ENCODE data around the gene PDLIM4. TPM values are rescaled to one million over a fixed set of nuclear protein-coding genes. Genes with fewer than 3 reads are reported as not detected.

Gene PDLIM4
- total RNA-seq, 1 donor from 2014 or later = 56.6 TPM

- peak; percentile 76 for DNase-seq (ENCODE audit: low read depth)
These were observed 2.6 kb downstream of the PDLIM4 start for GRCh38 chr5:132260051-132260450.

DNA sequence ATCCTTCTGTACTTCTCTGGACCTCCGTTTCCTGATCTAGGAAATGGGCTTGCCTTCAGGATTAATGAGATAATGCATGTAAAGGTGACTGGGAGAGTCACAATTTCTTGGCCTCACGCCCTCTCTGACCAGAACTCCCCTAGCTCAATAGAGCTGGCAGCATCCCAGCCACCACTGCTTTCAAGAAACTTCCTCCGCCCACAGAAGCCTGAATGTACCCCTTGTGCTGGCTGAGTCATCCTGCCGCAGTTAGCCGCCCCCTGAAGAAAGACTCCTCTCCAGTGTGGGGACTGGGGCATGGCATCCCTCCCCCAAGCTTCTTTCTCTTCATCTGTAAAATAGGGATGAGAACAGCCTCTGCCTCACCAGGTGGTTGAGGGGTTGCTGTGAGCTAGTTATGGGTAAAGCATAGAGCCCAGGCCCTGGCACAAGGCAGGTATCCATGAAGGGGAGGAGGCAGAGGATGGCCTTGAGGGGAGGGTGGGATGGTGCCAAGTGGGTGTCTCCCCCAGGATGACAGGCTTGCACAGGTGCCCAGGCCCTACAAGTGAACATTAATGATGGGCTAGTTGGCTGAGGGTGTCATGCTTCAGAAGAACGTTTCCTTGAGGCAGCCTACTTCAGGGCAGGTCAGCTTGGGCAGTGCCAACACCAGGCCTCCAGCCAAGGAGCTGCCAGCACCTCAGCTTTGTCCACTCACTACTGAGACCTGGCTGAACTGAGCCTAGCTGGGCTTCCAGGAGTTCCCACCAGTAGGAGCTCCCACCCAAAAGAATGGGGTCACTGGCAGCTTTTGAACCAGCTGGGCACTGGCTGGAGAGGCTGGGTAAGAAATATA, 3.4 kb downstream of the PDLIM4 start:
- Mint-ChIP-seq H3K27me3 (ENCODE audit: low read depth, unreplicated experiment) (no peaks in the 10 kb centered on the region), H3K9me3 (ENCODE audit: unreplicated experiment) (no peaks in the 10 kb centered on the region), H3K36me3 (ENCODE audit: low read depth, unreplicated experiment) (peaks cover 13% of the 10 kb centered on the region), H3K4me3 (ENCODE audit: unreplicated experiment) (peak overlapping the region; percentile 87), H3K4me1 (ENCODE audit: low read depth, unreplicated experiment) (peaks cover 54% of the 10 kb centered on the region), H3K27ac (ENCODE audit: unreplicated experiment) (peak overlapping the region; percentile 85)
- DNase-seq (ENCODE audit: low read depth) (peak; percentile 96), FAIRE-seq (no peak)
- peak overlapping the region; percentile 97 for H3K4me2 ChIP-seq (ENCODE audit: low read length)
- peaks cover 81% of the 10 kb centered on the region for H3K4me1 ChIP-seq (ENCODE audit: insufficient read depth, low read length)
- H3K36me3 ChIP-seq (ENCODE audit: insufficient read depth, low read length) = peaks cover 20% of the 10 kb centered on the region
- TF ChIP-seq, protein P1, sequence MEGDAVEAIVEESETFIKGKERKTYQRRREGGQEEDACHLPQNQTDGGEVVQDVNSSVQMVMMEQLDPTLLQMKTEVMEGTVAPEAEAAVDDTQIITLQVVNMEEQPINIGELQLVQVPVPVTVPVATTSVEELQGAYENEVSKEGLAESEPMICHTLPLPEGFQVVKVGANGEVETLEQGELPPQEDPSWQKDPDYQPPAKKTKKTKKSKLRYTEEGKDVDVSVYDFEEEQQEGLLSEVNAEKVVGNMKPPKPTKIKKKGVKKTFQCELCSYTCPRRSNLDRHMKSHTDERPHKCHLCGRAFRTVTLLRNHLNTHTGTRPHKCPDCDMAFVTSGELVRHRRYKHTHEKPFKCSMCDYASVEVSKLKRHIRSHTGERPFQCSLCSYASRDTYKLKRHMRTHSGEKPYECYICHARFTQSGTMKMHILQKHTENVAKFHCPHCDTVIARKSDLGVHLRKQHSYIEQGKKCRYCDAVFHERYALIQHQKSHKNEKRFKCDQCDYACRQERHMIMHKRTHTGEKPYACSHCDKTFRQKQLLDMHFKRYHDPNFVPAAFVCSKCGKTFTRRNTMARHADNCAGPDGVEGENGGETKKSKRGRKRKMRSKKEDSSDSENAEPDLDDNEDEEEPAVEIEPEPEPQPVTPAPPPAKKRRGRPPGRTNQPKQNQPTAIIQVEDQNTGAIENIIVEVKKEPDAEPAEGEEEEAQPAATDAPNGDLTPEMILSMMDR (IDR thresholded peaks at IDR 0.05; ENCODE audit: insufficient read depth, low read depth, low read length) = no peak
- no peak for TF ChIP-seq EZH2 (IDR thresholded peaks at IDR 0.05; ENCODE audit: insufficient read depth, low read length)
- peak overlapping the region; percentile 99 for H3K27ac ChIP-seq (ENCODE audit: low read depth, low read length)
- H4K20me1 ChIP-seq (ENCODE audit: insufficient read depth, low read length) = peaks cover 57% of the 10 kb centered on the region
- no peaks in the 10 kb centered on the region for H3K27me3 ChIP-seq (ENCODE audit: insufficient read depth, low read length)
- H3K9me3 ChIP-seq (ENCODE audit: insufficient read depth, low read depth, low read length) = no peaks in the 10 kb centered on the region
- H3K79me2 ChIP-seq (ENCODE audit: insufficient read depth, low read length) = peaks cover 86% of the 10 kb centered on the region
- H3K9ac ChIP-seq (ENCODE audit: low read length) = peak overlapping the region; percentile 100
- H3K4me3 ChIP-seq (ENCODE audit: insufficient read depth, low read depth, low read length) = no peak overlapping the region
- H2AFZ ChIP-seq (ENCODE audit: low read depth, low read length) = no peak overlapping the region

More at GRCh38 chr5:132260051-132260450, 2.6 kb downstream of the PDLIM4 start:
- no peak overlapping the region for H2AFZ ChIP-seq (ENCODE audit: low read depth, low read length)
- H3K27me3 Mint-ChIP-seq (ENCODE audit: low read depth, unreplicated experiment) = peaks cover 4% of the 10 kb centered on the region
- peaks cover 10% of the 10 kb centered on the region for H3K36me3 Mint-ChIP-seq (ENCODE audit: low read depth, unreplicated experiment)
- no peaks in the 10 kb centered on the region for H3K9me3 Mint-ChIP-seq (ENCODE audit: unreplicated experiment)
- H3K4me3 Mint-ChIP-seq (ENCODE audit: unreplicated experiment) = peak overlapping the region; percentile 87
- H3K4me1 ChIP-seq (ENCODE audit: insufficient read depth, low read length) = peaks cover 72% of the 10 kb centered on the region
- H3K4me2 ChIP-seq (ENCODE audit: low read length) = peak overlapping the region; percentile 97
- H3K27me3 ChIP-seq (ENCODE audit: insufficient read depth, low read length) = no peaks in the 10 kb centered on the region
- peak overlapping the region; percentile 85 for H3K27ac Mint-ChIP-seq (ENCODE audit: unreplicated experiment)
- peaks cover 46% of the 10 kb centered on the region for H3K4me1 Mint-ChIP-seq (ENCODE audit: low read depth, unreplicated experiment)
- peak overlapping the region; percentile 89 for H3K4me3 ChIP-seq (ENCODE audit: insufficient read depth, low read depth, low read length)
- FAIRE-seq = no peak
- peaks cover 20% of the 10 kb centered on the region for H3K36me3 ChIP-seq (ENCODE audit: insufficient read depth, low read length)
- no peak for TF ChIP-seq EZH2 (IDR thresholded peaks at IDR 0.05; ENCODE audit: insufficient read depth, low read length)
- TF ChIP-seq, protein P1 (IDR thresholded peaks at IDR 0.05; ENCODE audit: insufficient read depth, low read depth, low read length) = no peak
- H3K27ac ChIP-seq (ENCODE audit: low read depth, low read length) = peak overlapping the region; percentile 99
- H3K9ac ChIP-seq (ENCODE audit: low read length) = peak overlapping the region; percentile 100
- H3K79me2 ChIP-seq (ENCODE audit: insufficient read depth, low read length) = peaks cover 80% of the 10 kb centered on the region
- peaks cover 52% of the 10 kb centered on the region for H4K20me1 ChIP-seq (ENCODE audit: insufficient read depth, low read length)
- no peaks in the 10 kb centered on the region for H3K9me3 ChIP-seq (ENCODE audit: insufficient read depth, low read depth, low read length)

Measured in astrocyte (in vitro differentiated cells and primary cell).